Neuronal stem cell (in vitro differentiated cells): ENCODE measurements around the gene SAMD5.
A peak's percentile ranks its signal among the peaks of the same experiment; 100 is the strongest.

Experiments used
- DNase-seq: peaks from one replicate; pipeline ENCODE4 v3.0.0-alpha.2; 2013; ENCODE audit warnings: low spot score
- H2AFZ ChIP-seq: one replicate; pipeline ENCODE4 v1.6.1; 2013; ENCODE audit warnings: mild to moderate bottlenecking, low read length, inconsistent platforms
- H2AK5ac ChIP-seq: 2 replicates; pipeline ENCODE4 v1.6.1; 2013; ENCODE audit warnings: low read depth, mild to moderate bottlenecking, inconsistent platforms, low read length, moderate library complexity, mixed read lengths
- H2BK120ac ChIP-seq: 2 replicates; pipeline ENCODE4 v1.6.1; 2013; ENCODE audit warnings: low read depth, mild to moderate bottlenecking, inconsistent platforms, low read length, moderate library complexity, mixed read lengths
- H2BK12ac ChIP-seq: one replicate; pipeline ENCODE4 v1.6.1; 2013; ENCODE audit warnings: low read length, inconsistent platforms
- H2BK15ac ChIP-seq: 2 replicates; pipeline ENCODE4 v1.6.1; 2013; ENCODE audit warnings: mild to moderate bottlenecking, low read length, inconsistent platforms, mixed read lengths
- H2BK5ac ChIP-seq: one replicate; pipeline ENCODE4 v1.6.1; 2013; ENCODE audit warnings: inconsistent platforms, mild to moderate bottlenecking, low read length, moderate library complexity
- H3K14ac ChIP-seq: one replicate; pipeline ENCODE4 v1.6.1; 2013; ENCODE audit warnings: low read length, inconsistent platforms
- H3K18ac ChIP-seq: 2 replicates; pipeline ENCODE4 v1.6.1; 2013; ENCODE audit warnings: low read length, inconsistent platforms
- H3K23ac ChIP-seq: 2 replicates; pipeline ENCODE4 v1.6.1; 2013; ENCODE audit warnings: low read depth, mild to moderate bottlenecking, mixed read lengths, low read length, inconsistent platforms; ENCODE audit not compliant: poor library complexity
- H3K27ac ChIP-seq: replicated peaks from 3 replicates; pipeline ENCODE4 v1.5.1; 2013; ENCODE audit warnings: low read length, inconsistent platforms
- H3K27me3 ChIP-seq, 3 experiments: 2 replicates each; pipeline ENCODE4 v1.6.1; 2013; ENCODE audit warnings: low read length in 3 of 3, mild to moderate bottlenecking in 2 of 3, inconsistent platforms in 1 of 3, low read depth in 1 of 3, mixed read lengths in 1 of 3, moderate library complexity in 1 of 3; ENCODE audit not compliant: control insufficient read depth in 3 of 3, insufficient read depth in 3 of 3
- H3K36me3 ChIP-seq, 2 donors: replicated peaks in 1 of 2; 2 replicates each; pipeline ENCODE4 v1.6.1; 2013; ENCODE audit warnings: low read length in 2 of 2; ENCODE audit not compliant: control insufficient read depth in 2 of 2, insufficient read depth in 2 of 2
- H3K4ac ChIP-seq: 2 replicates; pipeline ENCODE4 v1.6.1; 2013; ENCODE audit warnings: inconsistent platforms, mild to moderate bottlenecking, low read length, moderate library complexity
- H3K4me1 ChIP-seq, 2 donors: 1 replicate in 1 of 2; 2 replicates in 1 of 2; pipeline ENCODE4 v1.6.1; 2013; ENCODE audit warnings: low read length in 2 of 2, low read depth in 1 of 2; ENCODE audit not compliant: control insufficient read depth in 2 of 2, insufficient read depth in 1 of 2
- H3K4me2 ChIP-seq: one replicate; pipeline ENCODE4 v1.6.1; 2013; ENCODE audit warnings: mild to moderate bottlenecking, low read length, inconsistent platforms; ENCODE audit not compliant: insufficient read depth, poor library complexity, severe bottlenecking
- H3K4me3 ChIP-seq, 2 donors: 2 replicates each; pipeline ENCODE4 v1.5.1; 2013; ENCODE audit warnings: low read length in 2 of 2, mild to moderate bottlenecking in 2 of 2, inconsistent platforms in 1 of 2, moderate library complexity in 1 of 2
- H3K79me1 ChIP-seq: one replicate; pipeline ENCODE4 v1.6.1; 2013; ENCODE audit warnings: low read depth, mild to moderate bottlenecking, inconsistent platforms, low read length, moderate library complexity
- H3K9ac ChIP-seq: one replicate; pipeline ENCODE4 v1.6.1; 2013; ENCODE audit warnings: mild to moderate bottlenecking, low read depth, low read length, inconsistent platforms; ENCODE audit not compliant: poor library complexity
- H3K9me3 ChIP-seq, 2 donors: replicated peaks in 1 of 2; 2 replicates each; pipeline versions ENCODE3 to v1.6.1; 2013; ENCODE audit warnings: low read length in 2 of 2, mild to moderate bottlenecking in 2 of 2, inconsistent platforms in 1 of 2, low read depth in 1 of 2, mixed read lengths in 1 of 2, moderate library complexity in 1 of 2; ENCODE audit not compliant: control insufficient read depth in 2 of 2, insufficient read depth in 1 of 2
- H4K8ac ChIP-seq: one replicate; pipeline ENCODE4 v1.6.1; 2013; ENCODE audit warnings: low read depth, mild to moderate bottlenecking, inconsistent platforms, low read length, moderate library complexity
- H4K91ac ChIP-seq: one replicate; pipeline ENCODE4 v1.6.1; 2013; ENCODE audit warnings: low read length, low read depth, mild to moderate bottlenecking, inconsistent platforms; ENCODE audit not compliant: poor library complexity
- WGBS, 2 donors: extraction: QIAGEN DNeasy Blood & Tissue Kit; methylation state at CpG; one replicate each; pipeline ENCODE4 v1.1.7; 2013; ENCODE audit warnings: missing lambda C conversion rate in 2 of 2, mixed read lengths in 1 of 2; ENCODE audit not compliant: insufficient read length in 2 of 2, insufficient replicate concordance in 1 of 2; ENCODE audit errors: extremely low coverage in 2 of 2; 5-methylcytosine and 5-hydroxymethylcytosine counted together

Gene SAMD5

GRCh38 chr6:147507162-147508041, 1.1 kb upstream of the SAMD5 start:
- Histone ChIP-seq H3K27ac (no peak overlapping the region), H2AFZ (peak overlapping the region; percentile 93), H3K14ac (no peak overlapping the region), H2BK15ac (no peak overlapping the region), H2BK12ac (no peak overlapping the region), H3K4me3 (peak overlapping the region; percentile 46 to 86), H3K9me3 (no peaks in the 10 kb centered on the region), H2AK5ac (no peak overlapping the region), H3K4ac (no peak overlapping the region), H3K36me3 (no peaks in the 10 kb centered on the region), H3K4me1 (peaks cover 7 to 12% of the 10 kb centered on the region in 2 donors), H2BK5ac (no peak overlapping the region), H3K4me2 (peak overlapping the region; percentile 99), H4K91ac (no peak overlapping the region), H3K27me3 (peaks cover 15 to 90% (median 54%) of the 10 kb centered on the region in 3 experiments), H2BK120ac (no peak overlapping the region), H3K23ac (peak overlapping the region; percentile 86), H3K9ac (peak overlapping the region; percentile 67), H4K8ac (no peak overlapping the region), H3K79me1 (no peaks in the 10 kb centered on the region), H3K18ac (peak overlapping the region; percentile 91)
- no CpG with 5 or more reads among the region's 52 CpGs for WGBS, 2 donors
- DNase-seq = peak; percentile 30

GRCh38 chr6:147508866-147509608, 547 bp downstream of the SAMD5 start:
- H3K18ac ChIP-seq = peak overlapping the region; percentile 85
- WGBS, 2 donors = no CpG with 5 or more reads among the region's 73 CpGs
- H2AK5ac ChIP-seq = no peak overlapping the region
- no peaks in the 10 kb centered on the region for H3K36me3 ChIP-seq
- H3K4me1 ChIP-seq = peaks cover 6 to 7% of the 10 kb centered on the region in 2 donors
- peaks cover 15 to 93% (median 52%) of the 10 kb centered on the region in 3 experiments for H3K27me3 ChIP-seq
- no peak overlapping the region for H2BK120ac ChIP-seq
- no peak overlapping the region for H4K8ac ChIP-seq
- H3K27ac ChIP-seq = no peak overlapping the region
- H2AFZ ChIP-seq = peak overlapping the region; percentile 93
- H2BK15ac ChIP-seq = no peak overlapping the region
- DNase-seq = no peak
- peak overlapping the region; percentile 99 for H3K4me2 ChIP-seq
- H3K4me3 ChIP-seq = peak overlapping the region; percentile 46 to 80
- no peak overlapping the region for H2BK12ac ChIP-seq
- H2BK5ac ChIP-seq = no peak overlapping the region
- H3K9me3 ChIP-seq = no peaks in the 10 kb centered on the region
- no peak overlapping the region for H3K14ac ChIP-seq
- H4K91ac ChIP-seq = no peak overlapping the region
- H3K4ac ChIP-seq = no peak overlapping the region
- H3K9ac ChIP-seq = peak overlapping the region; percentile 74
- H3K79me1 ChIP-seq = no peaks in the 10 kb centered on the region
- peak overlapping the region; percentile 28 for H3K23ac ChIP-seq

- H3K4me3 ChIP-seq = no peak overlapping the region
- peaks cover 6 to 7% of the 10 kb centered on the region in 2 donors for H3K4me1 ChIP-seq
- H3K9me3 ChIP-seq = no peaks in the 10 kb centered on the region
- H3K27me3 ChIP-seq = peaks cover 15 to 85% (median 50%) of the 10 kb centered on the region in 3 experiments
- no peak overlapping the region for H2BK120ac ChIP-seq
- H4K8ac ChIP-seq = no peak overlapping the region
- H2BK15ac ChIP-seq = no peak overlapping the region
- H3K4me2 ChIP-seq = no peak overlapping the region
- H3K27ac ChIP-seq = no peak overlapping the region
- H2BK5ac ChIP-seq = no peak overlapping the region
- WGBS, 2 donors = no CpG with 5 or more reads among the region's 7 CpGs
- DNase-seq = no peak
- H3K79me1 ChIP-seq = no peaks in the 10 kb centered on the region
- H4K91ac ChIP-seq = no peak overlapping the region
- no peaks in the 10 kb centered on the region for H3K36me3 ChIP-seq
- no peak overlapping the region for H2BK12ac ChIP-seq
- H2AK5ac ChIP-seq = no peak overlapping the region
- H3K14ac ChIP-seq = no peak overlapping the region
- no peak overlapping the region for H3K4ac ChIP-seq
- H3K9ac ChIP-seq = no peak overlapping the region
- H2AFZ ChIP-seq = no peak overlapping the region
- no peak overlapping the region for H3K18ac ChIP-seq
- H3K23ac ChIP-seq = no peak overlapping the region
These were observed 1.4 kb downstream of the SAMD5 start for GRCh38 chr6:147509891-147510290.
